Middle frontal gyrus (tissue), 1 donor: ENCODE measurements around the gene SPANXB1.
"Not testable (repeated sequence)": the region's sequence is repeated elsewhere in the genome, so short reads cannot be mapped to it uniquely, and the experiment has no call there.

ENCODE experiments used
- DNase-seq: peaks from one replicate; pipeline ENCODE4 v3.0.0-alpha.2; 2015; ENCODE audit warnings: low spot score; ENCODE audit errors: extremely low spot score

SPANXB1 gene

GRCh38 chrX:141002568-141002967 is at the start of gene SPANXB1:
Gene SPANXB1 (plus strand): TSS chrX:141002594. CDS start chrX:141002694, 100 bp downstream.
- DNase-seq: not testable (repeated sequence)

- DNase-seq: no peak
These were observed 35.4 kb upstream of the SPANXB1 start for GRCh38 chrX:140967036-140967435.

- no peak for DNase-seq
These were observed 31.1 kb upstream of the SPANXB1 start for GRCh38 chrX:140971099-140971795.

- no peak for DNase-seq
These were observed 26.9 kb upstream of the SPANXB1 start for GRCh38 chrX:140975472-140975871.

- no peak for DNase-seq
These were observed 22.1 kb upstream of the SPANXB1 start for GRCh38 chrX:140980271-140980670.

- no peak for DNase-seq
These were observed 18.7 kb upstream of the SPANXB1 start for GRCh38 chrX:140983730-140984129.

GRCh38 chrX:141005243-141005642 is 2.8 kb downstream of the SPANXB1 start:
- not testable (repeated sequence) for DNase-seq

- DNase-seq: not testable (repeated sequence)
These were observed 41.9 kb downstream of the SPANXB1 start for GRCh38 chrX:141044246-141044645.

GRCh38 chrX:141049878-141050277 is 47.5 kb downstream of the SPANXB1 start:
- not testable (repeated sequence) for DNase-seq

- DNase-seq: not testable (repeated sequence)
These were observed 49.7 kb downstream of the SPANXB1 start for GRCh38 chrX:141052098-141052497.
